ENCODE measurements around the gene ATF5. TPM values are rescaled to one million over a fixed set of nuclear protein-coding genes. Genes with fewer than 3 reads are reported as not detected.

Gene ATF5
- polyA plus RNA-seq, 2 donors = 15.5 to 24.3 TPM

GRCh38 chr19:49981603-49982593 is 52.9 kb downstream of the ATF5 start:
- H3K4me1 ChIP-seq (ENCODE audit: control insufficient read depth in 2 of 2, insufficient read depth in 2 of 2, low read length in 1 of 2) = no peaks in the 10 kb centered on the region
- H3K27ac ChIP-seq (ENCODE audit: low read depth in 2 of 2, low read length in 1 of 2) = no peak overlapping the region
- H3K36me3 ChIP-seq (ENCODE audit: control insufficient read depth in 2 of 2, insufficient read depth in 2 of 2, low read length in 1 of 2) = peaks cover 7 to 33% of the 10 kb centered on the region in 2 donors
- WGBS, 2 donors = 77 to 85% methylated on average over 21 of the region's 21 CpGs
- H3K4me3 ChIP-seq (ENCODE audit: low read depth in 1 of 2, low read length in 2 of 2) = no peak overlapping the region
- H3K27me3 ChIP-seq (ENCODE audit: control insufficient read depth in 1 of 2, insufficient read depth in 2 of 2, low read length in 2 of 2) = no peaks in the 10 kb centered on the region
- H3K9me3 ChIP-seq (ENCODE audit: control insufficient read depth in 2 of 2, insufficient read depth in 1 of 2, low read depth in 1 of 2, low read length in 1 of 2) = no peaks in the 10 kb centered on the region

Other genes with a start within 250 kb of the ATF5 start
- gene ADM5, start 239.6 kb upstream of the ATF5 start, polyA plus RNA-seq = 1 to 10 TPM; 1.6 to 2.0 TPM
- 1 to 10 TPM; 1.8 to 4.1 TPM for gene CPT1C, start 238.1 kb upstream of the ATF5 start, polyA plus RNA-seq
- under 1 TPM; 0.06 to 0.55 TPM for gene TSKS, start 165.9 kb upstream of the ATF5 start, polyA plus RNA-seq
- gene AP2A1, start 162.2 kb upstream of the ATF5 start, polyA plus RNA-seq = 10 to 100 TPM; 37.4 to 40.7 TPM
- 10 to 100 TPM; 11.3 to 12.1 TPM for gene FUZ, start 115.9 kb upstream of the ATF5 start, polyA plus RNA-seq
- 10 to 100 TPM; 27.7 to 54.9 TPM for gene MED25, start 110.9 kb upstream of the ATF5 start, polyA plus RNA-seq
- 10 to 100 TPM; 59.1 to 92.8 TPM for gene PTOV1, start 78.0 kb upstream of the ATF5 start, polyA plus RNA-seq
- gene PNKP, start 61.6 kb upstream of the ATF5 start, polyA plus RNA-seq = 10 to 100 TPM; 27.5 to 65.1 TPM
- 10 to 100 TPM; 33.8 to 46.9 TPM for gene AKT1S1, start 51.9 kb upstream of the ATF5 start, polyA plus RNA-seq
- 10 to 100 TPM; 21.8 to 32.6 TPM for gene TBC1D17, start 51.5 kb upstream of the ATF5 start, polyA plus RNA-seq
- under 1 TPM; 0.18 to 0.45 TPM for gene IL4I1, start 32.3 kb upstream of the ATF5 start, polyA plus RNA-seq
- 10 to 100 TPM; 16.5 to 21.4 TPM for gene NUP62, start 299 bp downstream of the ATF5 start, polyA plus RNA-seq
- under 1 TPM; 0.11 to 0.16 TPM for gene SIGLEC11, start 32.0 kb downstream of the ATF5 start, polyA plus RNA-seq
- gene VRK3, start 96.2 kb downstream of the ATF5 start, polyA plus RNA-seq = 10 to 100 TPM; 12.5 to 14.1 TPM
- 1 to 10 TPM; 1.8 to 1.9 TPM for gene ZNF473, start 96.8 kb downstream of the ATF5 start, polyA plus RNA-seq
- not detected for gene IZUMO2, start 234.1 kb downstream of the ATF5 start, polyA plus RNA-seq